ENCODE data around the gene FAM53B. TPM values are rescaled to one million over a fixed set of nuclear protein-coding genes. Genes with fewer than 3 reads are reported as not detected.

FAM53B gene
- total RNA-seq, 1 donor from 2014 or later = 19.3 TPM

DNA sequence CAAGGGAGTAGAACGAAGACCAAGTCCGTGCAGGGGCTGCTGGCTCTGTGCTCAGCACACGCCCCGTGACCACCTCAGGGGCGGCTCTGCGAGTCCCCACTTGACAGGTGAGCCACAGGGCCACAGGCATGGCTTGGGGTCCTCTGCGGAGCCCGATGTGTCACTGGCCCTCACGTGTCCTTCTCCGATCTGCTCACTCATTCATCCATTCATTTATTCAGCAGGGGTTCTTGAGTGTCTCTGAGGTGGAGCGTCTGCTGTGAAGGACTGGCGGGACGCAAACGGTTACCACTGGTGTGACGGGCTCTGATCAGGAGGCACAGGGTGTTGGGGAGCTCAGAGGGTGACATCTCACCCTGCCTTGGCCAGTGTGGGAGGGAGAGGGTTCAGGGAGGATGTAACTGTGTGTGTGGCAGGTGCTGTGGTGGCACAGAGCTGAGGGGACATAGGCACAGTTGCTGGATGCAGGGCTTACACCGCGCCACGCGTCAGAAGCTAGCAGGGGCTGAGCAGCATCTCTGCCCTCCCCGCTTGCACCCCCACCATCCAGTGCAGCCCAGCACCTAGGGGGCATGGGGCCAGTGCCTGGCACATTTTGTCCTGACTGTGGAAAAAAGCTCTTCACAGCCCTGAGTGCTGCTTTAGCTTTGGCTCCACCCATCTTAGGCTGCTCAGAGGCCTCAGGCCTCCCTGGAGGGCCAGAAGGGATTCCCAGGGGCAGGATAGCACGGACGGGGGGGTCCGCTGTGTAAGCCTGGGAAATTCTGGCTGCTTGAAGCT lies 165.8 kb downstream of the FAM53B start:
- no peak for DNase-seq (ENCODE audit: low spot score)

DNA sequence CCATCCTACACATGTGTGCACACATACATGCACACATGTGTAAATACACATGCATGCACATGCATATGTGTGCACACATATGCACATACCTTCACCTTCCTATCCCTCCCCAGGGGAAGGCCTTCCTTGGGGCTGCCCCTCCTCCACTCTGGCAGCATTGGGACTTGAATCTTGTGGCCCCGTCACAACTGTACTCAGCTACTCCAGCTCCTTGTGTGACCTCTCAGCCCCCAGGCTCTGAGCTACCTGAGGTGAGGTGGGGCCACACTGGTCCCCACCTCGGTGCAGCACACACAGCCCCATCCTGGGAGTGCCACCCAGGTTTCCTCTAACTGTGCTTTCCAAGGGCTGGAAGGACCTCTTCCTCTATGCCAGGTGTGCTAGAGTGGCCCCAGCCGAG lies 166.5 kb downstream of the FAM53B start:
- DNase-seq (ENCODE audit: low spot score) = no peak

DNA sequence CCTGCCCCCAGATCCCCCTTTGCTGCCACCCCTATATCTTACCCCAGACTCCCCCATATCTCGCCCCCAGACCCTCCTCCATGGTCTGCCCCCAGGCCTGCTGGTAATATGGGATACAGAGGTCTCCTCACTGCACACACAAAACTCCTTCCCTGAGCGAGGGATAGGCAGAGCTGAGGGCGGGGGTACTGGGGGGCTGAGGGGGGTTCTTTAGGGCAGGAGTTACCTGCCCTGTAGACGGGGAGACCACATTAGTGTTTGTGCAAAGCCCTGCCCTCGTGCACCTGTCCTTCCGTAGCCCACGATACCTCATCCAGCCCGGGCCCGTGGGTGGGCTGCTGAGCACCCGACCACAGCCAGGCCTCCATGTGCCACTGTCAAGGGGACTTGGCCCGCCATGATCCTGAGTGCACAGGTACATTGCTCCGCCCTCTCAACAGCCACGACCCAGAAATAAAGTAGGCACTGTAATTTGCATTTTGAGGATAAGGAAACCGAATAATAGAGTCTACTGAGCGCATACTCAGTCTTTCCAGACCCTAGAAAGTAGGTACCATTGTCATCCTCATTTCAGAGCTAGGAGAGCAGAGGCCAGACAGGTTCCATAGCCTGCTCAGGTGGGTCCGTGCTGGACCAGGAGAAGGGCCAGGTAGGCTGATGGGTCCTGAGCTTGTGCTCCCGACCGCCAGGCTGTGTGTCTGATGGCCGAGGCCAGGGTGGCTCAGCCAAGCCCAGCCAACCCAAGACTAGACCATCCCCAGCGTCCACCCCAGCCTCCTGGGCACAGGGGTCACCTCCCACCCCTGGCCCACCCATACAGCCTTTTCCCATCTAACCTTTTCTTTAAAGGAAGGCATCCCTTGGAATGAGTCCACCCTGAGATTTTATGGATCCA lies 167.4 kb downstream of the FAM53B start:
- DNase-seq (ENCODE audit: low spot score) = no peak

- no peak for DNase-seq (ENCODE audit: low spot score)
Observed at GRCh38 chr10:124575107-124576035, 168.8 kb downstream of the FAM53B start.

- DNase-seq (ENCODE audit: low spot score) = no peak
Observed at GRCh38 chr10:124574456-124575070, 169.6 kb downstream of the FAM53B start.

GRCh38 chr10:124573726-124574455 lies 170.3 kb downstream of the FAM53B start:
- DNase-seq (ENCODE audit: low spot score) = no peak

DNA sequence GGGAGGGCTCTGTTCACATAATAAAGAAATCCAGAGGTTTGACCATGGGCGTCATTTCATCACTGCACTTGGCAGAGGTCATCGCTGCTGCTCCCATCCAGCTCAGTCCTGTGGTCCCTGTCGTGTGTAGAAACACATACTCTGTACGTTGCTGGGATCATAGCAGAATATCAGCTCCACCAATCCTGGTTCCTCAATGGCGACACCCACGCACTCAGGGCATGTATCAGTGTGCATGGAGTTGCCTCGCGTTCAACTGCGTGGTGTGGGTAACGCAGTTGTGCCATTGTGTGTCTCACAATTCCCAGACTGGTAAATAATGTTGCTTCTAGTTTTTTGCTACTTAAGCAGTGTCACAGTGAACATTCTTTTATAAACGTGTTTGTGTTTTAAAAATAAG lies 171.4 kb downstream of the FAM53B start:
- no peak for DNase-seq (ENCODE audit: low spot score)

DNA sequence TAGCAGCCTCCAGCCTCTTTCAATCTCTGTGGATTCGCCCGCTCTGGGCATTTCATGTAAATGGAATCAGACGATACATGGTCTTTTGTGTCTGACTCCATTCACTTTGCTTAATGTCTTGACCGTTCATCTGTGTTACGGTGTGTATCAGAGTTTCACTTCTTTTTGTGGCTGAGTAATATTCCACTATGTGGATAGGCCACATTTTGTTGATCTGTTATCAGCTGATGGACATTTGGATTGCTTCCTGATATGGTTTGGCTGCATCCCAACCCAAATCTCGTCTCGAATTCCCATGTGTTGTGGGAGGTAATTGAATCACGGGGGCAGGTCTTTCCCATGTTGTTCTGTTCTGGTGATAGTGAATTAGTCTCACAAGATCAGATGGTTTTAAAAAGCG lies 173.5 kb downstream of the FAM53B start:
- DNase-seq (ENCODE audit: low spot score) = no peak

- DNase-seq (ENCODE audit: low spot score) = no peak
Observed at GRCh38 chr10:124569623-124570470, 174.3 kb downstream of the FAM53B start.

Other genes with a start within 250 kb of the FAM53B start
- 29.9 TPM for gene EEF1AKMT2, start 47.5 kb upstream of the FAM53B start, total RNA-seq (ENCODE audit: insufficient read depth, low replicate concordance)
- 11.6 TPM for gene ABRAXAS2, start 57.4 kb upstream of the FAM53B start, total RNA-seq (ENCODE audit: insufficient read depth, low replicate concordance)
- gene ZRANB1, start 197.7 kb upstream of the FAM53B start, total RNA-seq (ENCODE audit: insufficient read depth, low replicate concordance) = 32.0 TPM